ENCODE data around the gene SPAG6. TPM values are rescaled to one million over a fixed set of nuclear protein-coding genes. Genes with fewer than 3 reads are reported as not detected.
"Not testable (repeated sequence)": the region's sequence is repeated elsewhere in the genome, so short reads cannot be mapped to it uniquely, and the experiment has no call there.

SPAG6 gene
- total RNA-seq, 1 donor from 2014 or later, result 0.31 TPM

DNA sequence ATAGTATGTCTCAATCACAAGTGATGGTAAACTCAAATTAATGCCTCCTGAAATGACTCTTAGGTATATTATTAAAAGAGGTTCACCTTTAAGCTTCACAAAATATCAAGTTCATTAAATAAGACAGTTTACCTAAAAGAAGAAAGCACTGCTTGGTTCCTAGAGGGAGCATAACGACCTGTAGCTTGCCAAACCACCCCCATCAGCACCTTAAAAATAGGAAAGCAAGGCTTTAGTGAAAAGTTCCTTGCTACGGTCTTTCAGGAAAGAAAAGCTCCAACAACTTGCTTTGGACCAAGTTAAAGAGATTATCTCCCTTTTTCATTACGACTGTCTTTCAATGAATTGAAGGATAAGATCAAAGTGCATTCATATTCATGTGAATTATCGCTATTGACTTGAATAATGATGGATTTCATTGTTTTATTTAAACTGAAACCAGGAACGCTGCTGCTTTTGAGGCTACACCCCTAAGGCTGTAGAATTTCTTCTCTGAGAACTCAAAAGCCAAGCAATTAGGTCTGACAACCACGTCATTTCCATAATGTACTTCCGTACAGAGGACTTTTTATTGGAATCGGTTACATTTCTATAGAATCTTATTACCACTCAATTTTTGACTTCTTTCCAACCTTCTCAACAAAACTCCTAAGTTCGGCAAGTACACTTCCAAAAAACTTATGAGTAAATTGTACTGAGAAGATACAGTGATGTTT lies 7.0 kb upstream of the SPAG6 start:
- no peak for ATAC-seq
- no peak for DNase-seq (ENCODE audit: low spot score)
- intact Hi-C loops (cut with DNase I), result no loop called here

DNA sequence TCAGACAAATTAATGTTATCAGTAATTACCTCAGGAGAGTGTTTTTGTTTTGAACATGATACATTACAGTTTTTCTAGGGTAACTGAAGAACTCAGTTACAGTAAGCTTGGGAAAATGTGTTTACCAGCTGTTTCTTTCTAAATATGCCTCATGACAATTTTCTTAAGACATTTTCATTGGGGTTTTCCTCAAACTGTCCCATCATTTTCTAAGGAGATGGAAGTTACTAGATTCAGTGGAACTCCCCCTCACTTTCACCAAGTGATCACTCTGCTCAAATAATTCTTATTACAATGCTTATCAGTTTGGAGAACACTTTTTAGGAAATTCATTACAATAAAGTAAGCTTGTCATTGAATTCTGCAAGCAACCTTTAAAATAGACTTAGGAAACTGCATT lies 6.4 kb upstream of the SPAG6 start:
- no peak for ATAC-seq
- intact Hi-C loops (cut with DNase I), result no loop called here

DNA sequence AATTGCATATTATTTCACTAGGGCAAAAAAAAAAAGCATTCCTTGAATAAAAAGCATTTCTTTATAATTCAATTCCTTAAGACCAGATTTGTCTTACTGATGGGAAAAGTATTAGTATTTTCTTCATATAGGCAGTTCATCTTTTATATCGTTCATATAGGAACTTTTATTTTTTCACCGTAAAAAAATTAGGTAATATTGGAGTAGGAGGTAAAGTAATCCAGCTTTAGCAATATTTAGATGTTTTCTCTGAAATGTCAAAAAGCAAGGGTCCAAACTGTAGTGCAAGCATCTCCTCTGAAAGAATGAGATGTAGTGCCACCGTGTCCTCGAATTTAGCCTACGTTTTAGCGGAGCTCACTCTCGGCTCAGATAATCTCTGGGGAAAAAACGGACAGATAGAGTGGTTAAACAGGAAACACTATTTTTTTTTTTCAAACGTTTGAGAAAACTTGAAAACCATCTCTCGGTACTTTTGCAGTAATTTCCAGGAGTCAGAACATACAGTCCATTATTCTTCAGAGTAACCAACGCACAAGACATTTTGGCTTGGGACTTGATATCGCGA lies 5.5 kb upstream of the SPAG6 start:
- intact Hi-C loops (cut with DNase I), result no loop called here
- ATAC-seq (no peak), DNase-seq (ENCODE audit: low spot score) (no peak)

More for the DNA sequence above, 6.4 kb upstream of the SPAG6 start:
- DNase-seq (ENCODE audit: low spot score), result no peak

GRCh38 chr10:22340329-22341189 lies 4.7 kb upstream of the SPAG6 start:
- intact Hi-C loops (cut with DNase I), result loop anchor here (1.0 kb wide), 1 partner anchor 24 kb away; the partner anchor contains the start of gene COMMD3
- DNase-seq (ENCODE audit: low spot score), result peak; percentile 81
- peak; percentile 89 for ATAC-seq

- DNase-seq (ENCODE audit: low spot score), result peak; percentile 78
- peak; percentile 31 for ATAC-seq
- intact Hi-C loops (cut with DNase I), result loop anchor here (1.0 kb wide), 1 partner anchor 25 kb away; the partner anchor contains the start of gene COMMD3
These were observed 3.9 kb upstream of the SPAG6 start for GRCh38 chr10:22341190-22341925.

DNA sequence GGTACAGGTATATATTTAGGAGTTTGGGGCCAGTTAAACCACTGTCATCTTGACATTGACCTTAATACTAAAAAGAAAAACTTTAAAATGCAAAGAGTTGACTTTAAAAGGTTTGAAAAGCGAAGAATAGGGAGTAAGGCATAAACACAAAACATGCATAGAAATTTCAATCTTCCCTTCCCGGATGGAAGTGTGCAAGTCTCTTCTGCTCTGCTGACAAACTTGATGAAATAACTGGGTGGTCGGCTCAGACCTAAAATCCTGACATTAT lies 3.4 kb upstream of the SPAG6 start:
- intact Hi-C loops (cut with DNase I), result loop anchor here (1.0 kb wide), 1 partner anchor 26 kb away; the partner anchor contains the start of gene COMMD3
- ATAC-seq (no peak), DNase-seq (ENCODE audit: low spot score) (no peak)

DNA sequence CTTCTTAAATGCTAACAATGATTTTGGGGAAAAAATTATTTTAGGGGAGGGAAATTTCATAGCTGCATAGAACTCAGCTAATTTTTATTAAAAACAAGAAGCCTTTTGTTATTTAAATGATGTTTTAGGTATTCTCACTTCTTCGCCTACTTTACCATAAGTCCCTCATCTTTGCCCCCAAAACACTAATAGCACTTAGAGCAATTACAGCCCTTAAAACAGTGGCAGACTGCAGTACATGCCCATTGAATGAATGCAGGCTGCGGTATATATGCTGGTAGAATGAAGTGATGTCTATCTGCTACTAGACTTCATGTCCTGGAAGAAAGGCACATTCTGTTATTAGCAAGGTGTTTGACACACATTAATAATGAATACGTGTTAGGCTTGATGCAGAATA lies 2.9 kb upstream of the SPAG6 start:
- intact Hi-C loops (cut with DNase I), result no loop called here
- DNase-seq (ENCODE audit: low spot score), result no peak
- no peak for ATAC-seq

DNA sequence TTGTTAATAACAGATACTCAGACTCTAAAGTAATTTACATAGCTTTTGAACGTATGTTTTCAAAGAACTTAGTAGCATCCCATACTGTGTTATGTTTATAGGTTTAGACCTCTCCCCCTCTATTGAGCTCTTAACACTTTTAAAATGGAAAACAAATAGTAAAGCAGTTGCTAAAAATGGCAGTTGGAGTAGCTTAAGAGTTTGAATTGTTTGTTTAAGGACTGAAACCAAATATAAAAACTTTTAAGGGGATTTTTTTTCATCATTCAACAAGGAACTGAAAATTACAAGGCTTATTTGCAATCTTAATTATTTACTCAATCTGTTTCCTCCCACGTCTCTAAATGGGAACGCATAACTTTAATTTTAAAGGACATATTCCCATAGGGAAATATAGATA lies 1.6 kb upstream of the SPAG6 start:
- intact Hi-C loops (cut with DNase I), result no loop called here
- no peak for ATAC-seq
- no peak for DNase-seq (ENCODE audit: low spot score)

DNA sequence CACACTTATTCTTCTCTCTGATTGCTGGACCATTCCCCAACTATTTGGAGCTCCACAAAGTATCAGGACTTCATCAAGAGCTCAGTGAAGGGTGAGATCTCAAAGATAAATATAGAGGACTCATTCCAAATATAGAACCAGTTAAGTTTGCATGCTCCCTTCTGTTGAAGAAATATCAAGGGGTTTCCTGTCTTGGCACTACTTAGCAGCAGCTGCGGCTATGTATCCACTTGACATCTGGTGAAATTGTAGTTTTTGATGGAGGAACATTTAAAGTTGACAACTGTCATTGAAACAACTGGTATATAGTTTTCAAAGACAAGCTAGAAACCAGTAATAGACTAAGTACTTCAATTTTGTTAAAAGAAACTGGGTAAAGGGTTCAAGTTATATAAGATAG lies 1.0 kb upstream of the SPAG6 start:
- no peak for DNase-seq (ENCODE audit: low spot score)
- intact Hi-C loops (cut with DNase I), result no loop called here
- ATAC-seq, result no peak

DNA sequence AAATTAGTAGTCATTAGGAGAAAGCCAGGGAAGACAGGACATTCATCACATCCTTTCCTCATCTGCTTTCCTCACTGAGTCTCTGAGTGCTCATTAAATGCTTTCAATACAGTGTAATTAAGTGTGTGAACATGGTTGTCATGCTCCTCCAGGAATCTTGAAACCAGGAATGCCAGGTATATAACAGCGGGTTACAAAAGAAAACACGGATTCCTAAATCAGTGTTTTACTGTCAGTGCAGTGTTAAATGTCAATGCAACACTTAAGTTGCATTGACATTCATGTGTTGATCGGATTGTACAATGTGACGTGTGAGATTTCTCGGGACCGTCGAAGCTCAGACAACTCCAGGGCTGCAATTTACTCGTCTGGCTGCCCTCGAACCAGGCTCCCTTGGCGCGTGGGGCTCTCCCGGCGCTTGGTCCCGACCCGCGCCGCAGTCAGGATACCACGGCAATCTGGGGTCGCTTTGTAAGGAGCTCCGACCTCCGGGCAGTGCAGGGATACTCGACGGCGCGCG lies 455 bp upstream of the SPAG6 start:
- DNase-seq (ENCODE audit: low spot score) (no peak), ATAC-seq (no peak)
- intact Hi-C loops (cut with DNase I), result no loop called here

GRCh38 chr10:22346096-22346661 lies 883 bp downstream of the SPAG6 start:
- intact Hi-C loops (cut with DNase I), result no loop called here
- ATAC-seq (no peak), DNase-seq (ENCODE audit: low spot score) (no peak)

DNA sequence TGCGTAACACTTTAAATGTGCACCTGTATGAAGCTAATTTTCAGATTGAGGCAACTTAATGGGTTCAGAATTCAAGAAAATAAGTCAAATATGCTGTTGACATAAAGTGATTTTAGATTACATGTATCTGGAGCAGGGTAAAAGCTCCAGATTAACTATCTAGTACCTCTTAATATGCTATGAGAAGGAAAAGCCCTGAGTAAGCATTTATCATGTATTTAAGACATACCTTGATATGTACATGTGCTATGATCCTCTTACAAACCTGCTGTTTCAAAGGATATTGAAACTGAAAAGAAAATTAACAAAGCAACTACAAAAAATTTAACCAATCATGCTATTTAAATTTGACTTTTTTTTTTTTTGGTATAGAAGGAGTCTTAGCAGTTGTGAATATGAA lies 4.5 kb downstream of the SPAG6 start:
- intact Hi-C loops (cut with DNase I), result no loop called here
- ATAC-seq (no peak), DNase-seq (ENCODE audit: low spot score) (no peak)

DNA sequence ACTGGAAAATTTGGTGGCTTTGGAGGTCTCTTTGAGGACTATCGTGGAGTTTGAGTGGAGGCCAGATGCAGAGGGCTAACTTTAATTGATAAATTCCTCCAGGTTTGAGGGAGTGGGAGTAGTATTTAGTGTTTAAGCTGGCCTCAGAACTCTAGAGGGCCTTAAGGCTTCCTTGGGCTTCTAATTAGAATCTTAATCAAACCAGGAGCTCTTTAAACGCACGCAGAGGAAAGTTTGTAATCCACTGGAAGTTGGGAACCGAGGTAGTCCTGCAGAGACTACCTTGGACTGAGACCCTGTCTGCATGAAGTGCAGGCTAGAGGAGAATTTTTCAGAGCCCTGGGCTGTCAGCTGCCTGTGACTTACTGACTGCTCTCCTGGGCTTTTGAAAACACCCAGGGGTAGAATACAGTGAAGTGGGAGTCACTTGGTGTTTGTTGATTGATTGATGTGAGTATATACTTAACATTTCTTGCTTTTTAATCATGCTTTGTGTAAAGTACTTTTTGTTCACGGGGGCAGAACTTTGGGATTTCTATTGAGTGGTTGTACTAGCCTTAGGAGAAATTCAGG lies 5.9 kb downstream of the SPAG6 start:
- ATAC-seq, result no peak
- intact Hi-C loops (cut with DNase I), result no loop called here
- DNase-seq (ENCODE audit: low spot score), result no peak

GRCh38 chr10:22356324-22356873 lies 11.1 kb downstream of the SPAG6 start:
- no peak for DNase-seq (ENCODE audit: low spot score)
- intact Hi-C loops (cut with DNase I), result no loop called here
- no peak for ATAC-seq

- ATAC-seq; intact Hi-C loops (cut with DNase I); DNase-seq (ENCODE audit: low spot score): not testable (repeated sequence)
These were observed 12.5 kb downstream of the SPAG6 start for GRCh38 chr10:22357770-22358169.

GRCh38 chr10:22363305-22363704 lies 18.0 kb downstream of the SPAG6 start:
- intact Hi-C loops (cut with DNase I), result no loop called here
- no peak for DNase-seq (ENCODE audit: low spot score)

GRCh38 chr10:22364407-22365140 lies 19.3 kb downstream of the SPAG6 start:
- no peak for ATAC-seq
- DNase-seq (ENCODE audit: low spot score), result no peak
- intact Hi-C loops (cut with DNase I), result no loop called here

More at GRCh38 chr10:22363305-22363704, 18.0 kb downstream of the SPAG6 start:
- ATAC-seq, result no peak

GRCh38 chr10:22365233-22365632 lies 19.9 kb downstream of the SPAG6 start:
- intact Hi-C loops (cut with DNase I), result no loop called here
- ATAC-seq, result peak; percentile 70

More at GRCh38 chr10:22365233-22365632, 19.9 kb downstream of the SPAG6 start:
- no peak for DNase-seq (ENCODE audit: low spot score)

All from sciatic nerve (tissue), 2 donors.